Measurements from ENCODE around the gene SELENOO.
A peak's percentile ranks its signal among the peaks of the same experiment; 100 is the strongest.
"Not testable (repeated sequence)": the region's sequence is repeated elsewhere in the genome, so short reads cannot be mapped to it uniquely, and the experiment has no call there.

The SELENOO gene

DNA sequence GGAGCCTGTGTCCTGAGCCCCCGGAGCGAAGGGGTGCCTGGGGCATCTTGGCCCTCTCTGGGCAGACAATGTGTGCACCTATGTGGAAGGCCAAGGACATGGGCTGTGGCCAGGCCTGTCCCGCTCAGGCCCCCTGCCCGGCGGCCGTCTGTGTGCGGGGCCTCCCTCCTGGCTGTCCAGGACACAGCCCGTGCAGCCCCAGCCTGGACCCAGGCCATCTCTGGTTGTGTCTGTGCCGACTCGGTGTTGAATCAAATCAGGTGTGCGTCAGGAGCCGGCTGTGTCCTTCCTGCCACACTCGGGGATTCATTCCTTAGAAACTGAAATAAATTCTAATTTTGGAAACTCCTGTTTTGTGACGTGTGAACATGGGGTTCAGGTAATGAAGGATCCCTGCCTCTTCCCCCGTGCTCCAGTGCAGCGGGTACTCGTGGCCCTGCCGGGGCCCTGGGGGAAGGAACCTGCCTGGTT lies 1.5 kb upstream of the SELENOO start:
- no peak overlapping the region for H3K27ac ChIP-seq (ENCODE audit: low read depth, low read length)
- peaks cover 17% of the 10 kb centered on the region for H3K4me1 ChIP-seq (ENCODE audit: insufficient read depth, low read length)
- no peak overlapping the region for H3K9ac ChIP-seq (ENCODE audit: low read length)
- no peaks in the 10 kb centered on the region for H3K27me3 ChIP-seq (ENCODE audit: control insufficient read depth in 1 of 2, insufficient read depth in 2 of 2, low read length in 2 of 2)
- peak overlapping the region in 1 of 2 donors; percentile 55 for H3K4me3 ChIP-seq (ENCODE audit: low read depth in 1 of 2, low read length in 2 of 2)
- peaks cover 16% of the 10 kb centered on the region for H3K36me3 ChIP-seq (ENCODE audit: insufficient read depth, low read length)
- H3K9me3 ChIP-seq (ENCODE audit: low read length), result no peaks in the 10 kb centered on the region

GRCh38 chr22:50199829-50200460 lies 866 bp upstream of the SELENOO start:
- Histone ChIP-seq H3K27me3 (ENCODE audit: control insufficient read depth in 1 of 2, insufficient read depth in 2 of 2, low read length in 2 of 2) (no peaks in the 10 kb centered on the region), H3K4me1 (ENCODE audit: insufficient read depth, low read length) (peaks cover 17% of the 10 kb centered on the region), H3K4me3 (ENCODE audit: low read depth in 1 of 2, low read length in 2 of 2) (peak overlapping the region; percentile 55 to 74), H3K27ac (ENCODE audit: low read depth, low read length) (peak overlapping the region; percentile 27), H3K9me3 (ENCODE audit: low read length) (no peaks in the 10 kb centered on the region), H3K36me3 (ENCODE audit: insufficient read depth, low read length) (peaks cover 11% of the 10 kb centered on the region), H3K9ac (ENCODE audit: low read length) (no peak overlapping the region)

- Histone ChIP-seq H3K9ac (ENCODE audit: low read length) (peak overlapping the region; percentile 49), H3K4me3 (ENCODE audit: low read depth in 1 of 2, low read length in 2 of 2) (peak overlapping the region; percentile 63 to 74), H3K36me3 (ENCODE audit: insufficient read depth, low read length) (peaks cover 18% of the 10 kb centered on the region), H3K27ac (ENCODE audit: low read depth, low read length) (peak overlapping the region; percentile 58), H3K4me1 (ENCODE audit: insufficient read depth, low read length) (peaks cover 17% of the 10 kb centered on the region), H3K9me3 (ENCODE audit: low read length) (no peaks in the 10 kb centered on the region), H3K27me3 (ENCODE audit: control insufficient read depth in 1 of 2, insufficient read depth in 2 of 2, low read length in 2 of 2) (no peaks in the 10 kb centered on the region)
These were observed 649 bp downstream of the SELENOO start for GRCh38 chr22:50201191-50202129.

DNA sequence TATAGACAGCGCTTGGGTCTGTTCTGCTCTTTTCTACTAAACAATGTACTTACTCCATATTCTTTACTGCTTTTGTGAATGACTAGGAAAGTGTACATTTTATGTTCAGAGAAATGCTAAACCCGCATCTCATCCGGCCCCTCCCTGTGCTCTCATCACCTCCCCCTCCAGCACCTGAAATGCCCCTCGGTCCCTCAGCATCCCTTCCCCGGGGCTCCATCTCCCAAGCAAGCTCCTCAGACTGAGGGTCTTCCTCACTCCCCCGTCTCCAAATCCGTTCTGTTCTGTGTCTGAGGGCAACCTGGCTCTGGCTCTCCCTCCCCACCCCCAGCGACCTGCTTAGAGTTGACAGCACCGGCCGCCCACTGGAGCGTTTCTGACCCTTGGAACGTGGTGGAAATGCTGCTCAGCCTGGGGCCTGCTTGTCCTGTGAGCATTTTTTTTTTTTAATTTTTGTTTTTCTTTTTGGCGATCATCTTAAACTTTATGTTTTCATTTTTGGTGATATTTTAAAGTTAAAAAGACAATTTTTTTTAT lies 1.4 kb downstream of the SELENOO start:
- Histone ChIP-seq H3K27ac (ENCODE audit: low read depth, low read length) (no peak overlapping the region), H3K4me1 (ENCODE audit: insufficient read depth, low read length) (peaks cover 17% of the 10 kb centered on the region), H3K36me3 (ENCODE audit: insufficient read depth, low read length) (peaks cover 25% of the 10 kb centered on the region), H3K9ac (ENCODE audit: low read length) (peak overlapping the region; percentile 49), H3K4me3 (ENCODE audit: low read depth in 1 of 2, low read length in 2 of 2) (peak overlapping the region; percentile 63 to 64), H3K27me3 (ENCODE audit: control insufficient read depth in 1 of 2, insufficient read depth in 2 of 2, low read length in 2 of 2) (no peaks in the 10 kb centered on the region), H3K9me3 (ENCODE audit: low read length) (no peaks in the 10 kb centered on the region)

GRCh38 chr22:50203288-50203687 lies 2.5 kb downstream of the SELENOO start:
- Histone ChIP-seq H3K9me3 (ENCODE audit: low read length) (no peaks in the 10 kb centered on the region), H3K36me3 (ENCODE audit: insufficient read depth, low read length) (peaks cover 30% of the 10 kb centered on the region), H3K4me1 (ENCODE audit: insufficient read depth, low read length) (peaks cover 17% of the 10 kb centered on the region), H3K27me3 (ENCODE audit: control insufficient read depth in 1 of 2, insufficient read depth in 2 of 2, low read length in 2 of 2) (no peaks in the 10 kb centered on the region), H3K9ac (ENCODE audit: low read length) (no peak overlapping the region), H3K4me3 (ENCODE audit: low read depth in 1 of 2, low read length in 2 of 2) (no peak overlapping the region), H3K27ac (ENCODE audit: low read depth, low read length) (no peak overlapping the region)

DNA sequence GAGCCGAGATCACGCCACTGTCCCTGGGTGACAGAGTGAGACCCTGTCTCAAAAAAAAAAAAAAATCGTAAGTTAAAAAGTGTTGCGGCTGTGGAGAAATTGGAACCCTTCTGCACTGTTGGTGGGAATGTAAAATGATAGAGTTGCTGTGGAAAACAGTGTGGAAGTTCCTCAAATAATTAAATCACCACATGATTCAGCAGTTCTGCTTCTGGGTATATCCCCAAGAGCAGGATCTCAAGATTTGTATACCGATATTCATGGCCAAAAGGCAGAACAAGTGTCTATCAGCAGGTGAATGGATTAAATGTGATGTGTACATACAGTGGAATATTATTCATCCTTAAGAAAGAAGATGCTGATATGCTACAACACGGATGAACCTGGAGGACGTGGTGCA lies 3.8 kb downstream of the SELENOO start:
- Histone ChIP-seq H3K36me3 (ENCODE audit: insufficient read depth, low read length) (peaks cover 30% of the 10 kb centered on the region), H3K27me3 (ENCODE audit: control insufficient read depth in 1 of 2, insufficient read depth in 2 of 2, low read length in 2 of 2) (no peaks in the 10 kb centered on the region), H3K9ac (ENCODE audit: low read length) (no peak overlapping the region), H3K4me1 (ENCODE audit: insufficient read depth, low read length) (peaks cover 15% of the 10 kb centered on the region), H3K4me3 (ENCODE audit: low read depth in 1 of 2, low read length in 2 of 2) (no peak overlapping the region), H3K27ac (ENCODE audit: low read depth, low read length) (no peak overlapping the region), H3K9me3 (ENCODE audit: low read length) (no peaks in the 10 kb centered on the region)

- peaks cover 11% of the 10 kb centered on the region for H3K4me1 ChIP-seq (ENCODE audit: insufficient read depth, low read length)
- not testable (repeated sequence) for H3K4me3 ChIP-seq (ENCODE audit: low read depth in 1 of 2, low read length in 2 of 2); H3K9ac ChIP-seq (ENCODE audit: low read length); H3K27ac ChIP-seq (ENCODE audit: low read depth, low read length); H3K9me3 ChIP-seq (ENCODE audit: low read length); H3K27me3 ChIP-seq (ENCODE audit: control insufficient read depth in 1 of 2, insufficient read depth in 2 of 2, low read length in 2 of 2)
- peaks cover 30% of the 10 kb centered on the region for H3K36me3 ChIP-seq (ENCODE audit: insufficient read depth, low read length)
These were observed 4.2 kb downstream of the SELENOO start for GRCh38 chr22:50204998-50205397.

DNA sequence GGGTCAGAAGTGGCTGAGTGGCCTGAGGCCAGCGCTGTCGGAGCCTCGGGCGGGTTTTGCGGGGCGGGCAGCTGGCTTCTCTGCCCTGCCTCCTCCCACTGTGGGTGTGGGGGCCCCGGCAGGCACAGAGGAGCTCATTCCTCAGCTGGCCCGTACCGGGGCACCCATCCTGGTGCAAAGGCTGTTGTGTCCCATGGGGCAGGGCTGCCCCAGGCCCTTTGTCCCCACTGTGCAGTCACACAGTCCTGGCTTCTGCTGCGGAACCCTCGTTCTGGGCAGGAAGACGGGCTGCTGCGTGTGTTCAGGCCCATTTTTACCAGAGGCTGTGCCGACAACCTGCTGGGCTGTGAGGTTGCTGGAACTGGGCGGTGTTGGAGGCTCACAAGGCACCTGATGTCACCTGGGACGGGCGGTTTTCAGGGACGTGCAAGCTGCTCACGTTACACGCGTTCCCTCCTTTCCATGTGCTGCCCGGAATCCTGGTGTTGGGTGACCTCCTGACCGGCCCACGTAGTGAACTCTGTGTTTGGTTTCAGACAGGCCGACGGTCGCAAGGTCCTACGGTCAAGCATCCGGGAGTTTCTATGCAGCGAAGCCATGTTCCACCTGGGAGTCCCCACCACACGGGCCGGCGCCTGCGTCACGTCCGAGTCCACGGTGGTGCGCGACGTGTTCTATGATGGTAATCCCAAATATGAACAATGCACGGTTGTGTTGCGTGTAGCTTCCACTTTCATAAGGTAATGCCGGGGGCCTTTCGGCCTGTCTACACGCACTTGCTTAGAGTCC lies 5.2 kb downstream of the SELENOO start:
- Histone ChIP-seq H3K4me3 (ENCODE audit: low read depth in 1 of 2, low read length in 2 of 2) (no peak overlapping the region), H3K27ac (ENCODE audit: low read depth, low read length) (no peak overlapping the region), H3K9ac (ENCODE audit: low read length) (no peak overlapping the region), H3K4me1 (ENCODE audit: insufficient read depth, low read length) (peaks cover 10% of the 10 kb centered on the region), H3K27me3 (ENCODE audit: control insufficient read depth in 1 of 2, insufficient read depth in 2 of 2, low read length in 2 of 2) (no peaks in the 10 kb centered on the region), H3K9me3 (ENCODE audit: low read length) (no peaks in the 10 kb centered on the region), H3K36me3 (ENCODE audit: insufficient read depth, low read length) (peaks cover 40% of the 10 kb centered on the region)

DNA sequence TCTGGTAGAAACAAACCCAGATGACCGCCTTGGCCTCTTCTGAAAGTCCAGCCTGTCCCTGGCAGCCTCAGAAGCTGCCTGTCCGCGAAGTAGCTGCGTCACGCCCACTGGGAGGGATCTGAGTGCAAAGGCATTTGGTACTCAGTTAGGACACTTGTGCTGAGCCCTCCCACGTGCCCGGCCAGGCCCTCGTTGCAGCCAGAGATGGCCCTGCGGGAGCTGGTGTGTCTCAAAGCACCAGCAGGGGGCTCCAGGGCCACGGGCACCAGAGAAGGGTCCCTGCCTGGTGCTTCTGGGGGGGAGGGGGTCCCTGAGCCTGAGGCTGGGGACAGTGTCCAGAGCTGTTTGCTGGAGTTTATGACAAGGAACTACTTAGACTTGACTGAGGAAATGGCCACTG lies 5.8 kb downstream of the SELENOO start:
- no peaks in the 10 kb centered on the region for H3K9me3 ChIP-seq (ENCODE audit: low read length)
- H3K27me3 ChIP-seq (ENCODE audit: control insufficient read depth in 1 of 2, insufficient read depth in 2 of 2, low read length in 2 of 2), result no peaks in the 10 kb centered on the region
- peaks cover 10% of the 10 kb centered on the region for H3K4me1 ChIP-seq (ENCODE audit: insufficient read depth, low read length)
- no peak overlapping the region for H3K4me3 ChIP-seq (ENCODE audit: low read depth in 1 of 2, low read length in 2 of 2)
- no peak overlapping the region for H3K9ac ChIP-seq (ENCODE audit: low read length)
- peaks cover 44% of the 10 kb centered on the region for H3K36me3 ChIP-seq (ENCODE audit: insufficient read depth, low read length)
- H3K27ac ChIP-seq (ENCODE audit: low read depth, low read length), result no peak overlapping the region

DNA sequence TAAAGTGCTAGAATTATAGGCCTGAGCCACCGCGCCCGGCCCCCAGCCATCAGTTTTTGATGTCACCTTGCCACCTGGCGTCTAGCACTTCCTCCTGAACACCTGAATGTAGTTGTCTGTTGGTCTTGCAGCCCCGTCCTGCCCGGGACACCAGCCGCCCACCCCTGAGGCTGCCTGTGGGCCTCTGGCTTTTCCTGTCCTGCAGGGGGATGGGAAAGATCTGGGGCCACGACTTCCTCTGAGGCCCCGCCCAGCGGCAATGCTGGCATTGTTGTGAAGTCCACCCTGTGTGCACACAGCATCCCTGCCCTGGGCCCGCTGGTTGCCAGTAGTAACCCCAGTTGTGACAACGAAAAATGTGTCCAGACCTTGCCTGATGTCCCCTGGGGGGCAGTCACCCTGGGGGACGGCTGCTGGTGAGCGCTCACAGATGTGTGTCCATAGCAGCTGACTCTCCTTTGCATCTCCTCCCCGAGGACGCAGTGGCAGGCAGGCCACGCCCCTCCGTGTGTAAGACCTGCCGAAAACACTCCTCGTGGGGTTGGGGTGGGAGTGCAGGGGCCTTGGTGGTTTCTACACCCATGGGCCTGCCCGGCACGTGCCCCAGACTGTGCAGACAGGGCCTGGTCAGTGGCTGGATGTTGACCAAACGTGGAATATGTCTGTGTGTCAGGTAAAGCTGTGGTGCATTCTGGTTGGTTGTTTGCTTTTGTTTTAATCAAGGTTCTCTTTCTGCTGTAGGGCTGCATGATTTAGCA lies 6.8 kb downstream of the SELENOO start:
- H3K27ac ChIP-seq (ENCODE audit: low read depth, low read length), result no peak overlapping the region
- H3K4me3 ChIP-seq (ENCODE audit: low read depth in 1 of 2, low read length in 2 of 2), result no peak overlapping the region
- no peak overlapping the region for H3K9ac ChIP-seq (ENCODE audit: low read length)
- H3K4me1 ChIP-seq (ENCODE audit: insufficient read depth, low read length), result peaks cover under 1% of the 10 kb centered on the region
- peaks cover 51% of the 10 kb centered on the region for H3K36me3 ChIP-seq (ENCODE audit: insufficient read depth, low read length)
- H3K9me3 ChIP-seq (ENCODE audit: low read length), result no peaks in the 10 kb centered on the region
- H3K27me3 ChIP-seq (ENCODE audit: control insufficient read depth in 1 of 2, insufficient read depth in 2 of 2, low read length in 2 of 2), result no peaks in the 10 kb centered on the region

All from muscle layer of colon (tissue), 2 donors.